NCI-H1105 treated with DMSO at 0.1 percent for 48 hours (cell line): ENCODE data around the gene TXNDC11.

Experiments used
- DNase-seq: peaks from one replicate; lab custom pipeline; 2025; lab: John Stamatoyannopoulos, UW

Gene TXNDC11

DNA sequence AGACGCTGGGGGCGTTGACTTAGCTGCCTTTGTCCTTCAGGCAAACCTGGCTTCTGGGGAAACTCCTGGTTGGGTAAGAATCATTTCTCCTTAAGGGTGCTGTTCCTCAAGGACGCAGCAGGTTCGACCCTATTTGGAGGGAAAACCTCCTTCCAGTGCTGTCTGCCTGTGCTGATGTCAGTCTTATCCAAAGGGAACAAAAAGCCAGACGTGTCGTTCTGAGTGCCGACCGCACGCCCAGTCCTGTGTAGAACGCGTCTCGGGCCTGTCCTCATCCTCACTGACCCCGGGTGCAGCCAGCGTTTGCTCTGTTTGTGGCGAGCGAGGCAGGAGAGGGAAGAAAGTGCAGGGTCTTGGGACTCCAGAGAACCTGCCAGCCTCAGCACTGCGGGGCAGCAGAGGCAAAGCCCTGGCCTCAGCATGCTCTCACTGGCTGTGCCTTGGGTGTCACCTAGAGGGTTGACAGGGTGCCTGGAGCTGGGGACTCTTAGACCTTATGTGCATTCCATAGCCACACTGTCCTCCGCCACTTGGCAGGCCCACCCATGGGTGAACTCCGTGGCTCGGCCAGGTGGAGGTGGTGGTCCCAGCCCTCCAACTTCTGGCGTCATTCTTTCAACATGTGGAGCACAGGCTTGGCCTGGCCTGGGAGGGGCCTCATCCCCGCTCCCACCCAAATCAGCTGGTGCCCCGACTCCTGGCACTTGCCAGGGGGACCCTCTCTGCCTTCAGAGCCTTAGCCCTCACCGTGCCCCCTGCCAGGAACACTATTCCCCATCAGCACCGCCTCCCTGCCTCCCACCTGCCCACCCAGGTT is 68.4 kb downstream of the TXNDC11 start:
- no peak for DNase-seq

DNA sequence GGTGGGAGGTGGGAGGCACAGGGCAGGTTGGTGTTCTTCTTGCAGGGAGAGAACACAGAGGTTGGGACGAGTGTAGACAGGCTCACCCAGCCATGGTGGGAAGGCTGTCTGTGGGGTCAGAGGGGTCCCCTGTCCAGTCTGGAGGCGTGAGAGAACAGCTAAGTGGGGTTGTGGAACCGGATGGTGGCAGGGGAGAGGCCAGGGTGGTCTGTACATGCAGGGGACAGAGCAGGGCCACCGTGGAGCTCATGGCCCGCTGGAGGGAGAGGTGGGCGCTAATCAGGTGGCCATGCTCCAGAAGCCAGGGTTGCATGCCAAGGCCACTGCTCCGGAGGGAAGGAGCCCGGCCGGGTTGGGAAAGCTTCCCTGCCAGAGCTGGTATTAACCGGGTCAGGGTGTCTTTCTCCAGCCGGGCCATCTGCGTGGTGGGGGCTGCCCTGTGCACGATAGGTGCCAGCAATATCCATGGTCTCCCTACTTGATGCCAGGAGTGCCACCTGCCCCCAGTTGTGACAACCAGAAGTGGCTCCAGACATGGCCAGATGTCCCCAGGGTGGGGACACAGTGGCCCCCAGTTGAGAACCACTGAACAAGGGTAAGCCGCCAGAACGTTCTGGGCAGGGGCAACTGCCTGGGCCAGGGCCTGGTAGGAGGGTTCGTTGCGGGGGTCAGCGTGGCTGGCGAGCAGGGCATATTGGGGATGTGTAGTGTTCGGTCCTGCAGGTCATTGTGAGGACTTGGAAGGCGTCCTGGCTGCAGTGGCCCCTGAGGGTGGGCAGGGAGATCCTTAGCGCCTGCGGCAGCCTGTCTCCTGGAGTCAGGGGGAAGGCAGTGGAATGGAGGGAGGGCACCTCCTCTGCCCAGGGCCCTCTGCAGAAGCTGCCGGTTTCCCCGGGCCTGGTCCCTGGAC is 69.3 kb downstream of the TXNDC11 start:
- DNase-seq: no peak

DNA sequence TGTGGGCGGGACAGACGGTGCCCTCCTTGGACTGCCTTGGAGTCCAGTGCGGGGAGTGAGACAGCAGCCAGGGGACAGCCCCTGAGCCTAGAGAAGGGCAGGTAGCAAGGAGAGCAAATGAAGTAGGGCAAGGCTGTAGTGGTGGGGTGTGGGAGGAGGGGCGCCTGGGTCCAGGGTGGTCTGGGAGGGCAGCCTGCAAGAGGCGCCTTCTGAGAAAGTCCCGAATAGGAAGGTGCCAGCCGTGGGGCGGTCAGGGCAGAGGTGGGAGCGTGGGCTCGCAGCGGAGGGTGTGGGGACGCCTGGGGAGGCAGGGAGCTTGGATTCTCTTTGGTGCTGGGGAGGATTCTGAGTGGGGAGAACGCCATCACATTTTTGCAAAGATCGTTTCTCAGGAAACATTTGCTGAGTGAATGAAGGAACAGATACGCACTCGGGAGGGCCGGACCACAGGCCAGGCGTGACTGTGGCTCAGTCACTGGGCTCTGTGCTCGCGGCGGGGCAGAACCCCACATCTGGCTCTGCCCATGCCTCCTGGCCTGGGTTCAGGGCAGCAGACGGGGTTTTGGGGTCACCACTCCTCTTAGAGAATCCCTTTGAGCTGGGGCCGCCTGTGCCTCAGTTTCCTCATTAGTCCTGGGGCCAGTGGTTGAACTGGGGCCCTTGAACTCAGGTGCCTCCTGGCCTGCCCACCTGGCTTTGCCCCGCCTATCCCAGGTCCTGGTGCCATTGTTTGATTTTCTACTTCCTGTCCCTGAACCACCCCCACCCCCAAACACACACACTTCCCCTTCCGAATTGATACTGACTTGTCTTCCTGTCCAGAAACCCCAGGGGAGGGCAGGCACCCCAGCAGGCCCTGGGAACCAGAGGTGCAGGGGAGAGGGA is 70.2 kb downstream of the TXNDC11 start:
- DNase-seq: no peak

- no peak for DNase-seq
Observed at GRCh38 chr16:11671676-11672075, 71.0 kb downstream of the TXNDC11 start.

DNA sequence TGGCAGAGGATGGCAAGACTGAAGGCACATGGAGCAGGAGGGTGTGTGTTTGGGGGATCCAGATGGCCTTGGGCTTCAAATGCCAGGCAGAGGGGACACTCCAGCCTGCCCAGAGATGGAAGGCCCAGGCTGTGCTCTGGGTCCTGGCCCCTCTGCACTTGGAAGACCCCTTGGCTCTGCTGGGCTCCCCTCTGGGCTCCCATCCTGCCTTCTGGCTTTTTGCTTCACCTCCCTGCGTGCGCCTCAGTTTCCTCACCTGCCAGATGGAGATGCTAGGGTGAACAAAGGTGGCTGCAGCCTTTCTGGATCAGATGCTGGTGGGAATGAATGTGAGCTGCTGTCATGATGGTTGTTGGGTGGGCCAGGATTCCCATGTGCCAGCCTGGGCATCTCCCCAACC is 71.4 kb downstream of the TXNDC11 start:
- no peak for DNase-seq

GRCh38 chr16:11670171-11671131 is 72.2 kb downstream of the TXNDC11 start:
- no peak for DNase-seq

DNA sequence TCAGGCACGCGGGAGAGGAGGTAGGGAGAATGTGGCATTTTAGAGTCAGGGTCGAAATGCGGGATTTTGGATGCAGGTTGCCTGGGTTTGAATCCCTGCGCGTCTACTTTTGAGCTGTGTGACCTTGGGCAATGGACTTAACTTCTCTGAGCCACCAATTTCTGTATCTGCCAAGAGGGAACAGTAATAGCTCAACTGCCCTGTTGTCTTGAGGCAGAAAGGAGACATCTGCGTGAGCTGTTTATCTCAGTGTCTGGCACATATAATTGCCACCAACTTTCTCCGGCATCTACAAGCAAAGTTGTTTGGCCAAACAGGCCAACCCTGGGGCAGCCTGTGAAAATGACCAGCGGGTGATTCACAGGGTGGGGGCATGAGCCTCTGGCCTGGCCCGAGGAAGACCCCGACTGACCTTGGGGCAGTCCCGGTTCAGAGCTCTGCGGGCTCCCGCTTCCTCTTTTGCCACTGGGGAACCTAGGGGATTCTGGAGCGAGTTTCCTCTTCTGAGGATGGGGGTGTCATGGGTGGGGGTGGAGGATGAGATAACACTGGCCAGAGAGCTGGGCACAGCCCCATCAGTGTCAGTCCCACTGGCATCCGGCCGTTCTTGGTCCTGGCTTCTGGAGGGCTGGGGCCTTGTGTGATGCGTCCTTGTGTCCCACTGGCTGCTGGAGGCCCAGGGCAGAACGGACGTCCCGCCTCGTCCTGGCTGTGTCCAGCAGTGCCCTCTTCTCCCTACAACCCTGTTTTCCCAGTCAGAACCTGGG is 73.1 kb downstream of the TXNDC11 start:
- no peak for DNase-seq

- DNase-seq: no peak
Observed at GRCh38 chr16:11668623-11669379, 73.9 kb downstream of the TXNDC11 start.

GRCh38 chr16:11667824-11668622 is 74.6 kb downstream of the TXNDC11 start, which contains the start of gene SNN:
Gene SNN (plus strand): TSS chr16:11668455. CDS start chr16:11676060, 7,605 bp downstream.
- DNase-seq: peak; percentile 62

DNA sequence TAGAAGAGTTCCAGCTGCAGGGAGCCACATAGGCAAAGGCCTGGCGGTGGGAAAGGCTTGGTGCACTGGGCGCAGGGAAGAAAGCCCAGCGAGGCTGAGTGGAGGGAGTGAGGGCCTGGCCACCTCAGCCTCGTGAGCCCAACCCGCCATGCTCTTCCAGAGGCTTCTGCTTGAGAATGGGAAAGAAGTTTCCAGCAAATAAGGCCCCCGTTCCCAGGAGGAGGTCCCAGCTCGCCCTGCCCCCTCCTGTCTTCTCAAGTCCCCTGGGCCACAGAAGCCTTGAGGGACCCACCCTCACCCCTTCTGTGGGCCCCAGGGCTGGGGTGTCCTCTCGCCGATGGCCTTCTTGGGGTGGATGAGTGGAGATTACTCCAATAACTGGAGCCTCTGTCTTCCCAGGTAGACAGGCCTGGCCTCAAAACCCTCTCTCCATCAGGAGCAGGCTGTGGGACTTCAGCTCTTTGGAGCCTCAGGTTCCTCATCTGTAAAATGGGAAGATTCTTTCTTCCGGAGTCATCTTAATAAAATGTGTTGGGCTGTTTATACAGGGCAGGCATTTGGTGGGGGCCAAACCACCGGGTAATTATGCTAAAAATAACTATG is 75.3 kb downstream of the TXNDC11 start:
- DNase-seq: no peak

DNA sequence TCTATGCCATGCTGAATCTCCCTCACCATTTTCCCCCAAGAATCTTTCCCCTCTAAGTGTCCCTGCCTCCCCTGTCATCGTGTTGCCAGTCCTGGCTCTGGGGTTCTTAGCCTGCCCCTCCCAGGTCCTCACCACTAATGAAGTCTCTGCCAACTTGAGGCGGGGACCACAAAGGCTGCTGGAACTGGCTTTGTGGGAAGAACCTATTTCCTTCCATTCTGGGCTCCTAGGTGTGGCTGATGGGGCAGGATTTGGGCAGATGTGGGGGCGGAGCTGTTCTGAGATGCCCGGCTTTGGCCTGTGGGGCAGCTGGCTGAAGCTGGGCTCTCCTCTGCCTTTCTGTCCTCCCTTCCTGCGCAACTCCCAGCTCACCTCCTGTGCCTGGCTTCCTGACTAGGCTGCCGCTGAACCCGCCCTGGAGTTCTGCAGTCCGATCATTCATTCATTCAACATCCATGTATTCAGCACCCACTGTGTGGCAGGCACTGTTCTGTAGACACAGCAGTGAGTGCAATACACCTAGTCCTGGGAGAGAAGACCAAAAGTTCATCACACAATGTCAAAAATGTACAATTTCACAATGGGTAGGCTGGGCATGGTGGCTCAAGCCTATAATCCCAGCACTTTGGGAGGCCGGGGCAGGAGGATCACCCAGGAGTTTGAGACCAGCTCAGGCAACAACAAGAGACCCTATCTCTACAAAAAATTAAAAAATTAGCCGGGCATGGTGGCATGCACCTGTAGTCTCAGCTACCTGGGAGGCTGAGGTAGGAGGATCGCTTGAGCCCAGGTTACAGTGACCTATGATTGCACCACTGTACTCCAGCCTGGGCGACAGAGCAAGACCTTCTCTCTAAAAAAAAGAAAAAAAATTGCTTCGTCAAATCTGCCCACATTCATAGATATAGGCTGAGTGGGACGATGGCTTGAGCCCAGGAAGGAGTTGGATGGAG is 76.3 kb downstream of the TXNDC11 start:
- DNase-seq: no peak

- no peak for DNase-seq
Observed at GRCh38 chr16:11665071-11665491, 77.6 kb downstream of the TXNDC11 start.

- no peak for DNase-seq
Observed at GRCh38 chr16:11662582-11662981, 80.1 kb downstream of the TXNDC11 start.

- DNase-seq: no peak
Observed at GRCh38 chr16:11660565-11660964, 82.1 kb downstream of the TXNDC11 start.

GRCh38 chr16:11658896-11659708 is 83.6 kb downstream of the TXNDC11 start:
- no peak for DNase-seq

DNA sequence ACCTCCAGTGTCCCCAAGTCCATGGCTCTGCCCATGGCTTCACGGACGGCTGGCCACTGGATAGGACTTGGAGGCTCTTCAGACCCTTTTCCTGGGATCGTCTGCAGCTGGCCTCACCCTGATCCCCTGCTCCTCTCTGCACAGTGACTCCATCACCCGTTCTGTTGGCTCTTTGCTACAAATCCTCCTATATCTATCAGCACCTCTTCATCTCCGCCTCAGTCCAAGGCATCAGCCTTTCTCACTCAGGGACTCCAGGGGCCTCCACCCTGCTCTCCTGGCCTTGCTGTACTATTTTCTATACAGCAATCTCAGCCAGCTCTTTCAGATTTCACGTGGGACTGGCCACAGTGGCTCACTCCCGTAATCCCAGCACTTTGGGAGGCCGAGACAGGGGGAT is 85.1 kb downstream of the TXNDC11 start:
- DNase-seq: no peak
